ENCODE measurements around the gene GPC6. TPM values are rescaled to one million over a fixed set of nuclear protein-coding genes. Genes with fewer than 3 reads are reported as not detected.

Gene GPC6
- total and polyA plus RNA-seq, 2 donors (not counting 3 experiments of a cell fraction or from before 2014, with no cell fraction given), result 0.01 TPM; not detected in 1

DNA sequence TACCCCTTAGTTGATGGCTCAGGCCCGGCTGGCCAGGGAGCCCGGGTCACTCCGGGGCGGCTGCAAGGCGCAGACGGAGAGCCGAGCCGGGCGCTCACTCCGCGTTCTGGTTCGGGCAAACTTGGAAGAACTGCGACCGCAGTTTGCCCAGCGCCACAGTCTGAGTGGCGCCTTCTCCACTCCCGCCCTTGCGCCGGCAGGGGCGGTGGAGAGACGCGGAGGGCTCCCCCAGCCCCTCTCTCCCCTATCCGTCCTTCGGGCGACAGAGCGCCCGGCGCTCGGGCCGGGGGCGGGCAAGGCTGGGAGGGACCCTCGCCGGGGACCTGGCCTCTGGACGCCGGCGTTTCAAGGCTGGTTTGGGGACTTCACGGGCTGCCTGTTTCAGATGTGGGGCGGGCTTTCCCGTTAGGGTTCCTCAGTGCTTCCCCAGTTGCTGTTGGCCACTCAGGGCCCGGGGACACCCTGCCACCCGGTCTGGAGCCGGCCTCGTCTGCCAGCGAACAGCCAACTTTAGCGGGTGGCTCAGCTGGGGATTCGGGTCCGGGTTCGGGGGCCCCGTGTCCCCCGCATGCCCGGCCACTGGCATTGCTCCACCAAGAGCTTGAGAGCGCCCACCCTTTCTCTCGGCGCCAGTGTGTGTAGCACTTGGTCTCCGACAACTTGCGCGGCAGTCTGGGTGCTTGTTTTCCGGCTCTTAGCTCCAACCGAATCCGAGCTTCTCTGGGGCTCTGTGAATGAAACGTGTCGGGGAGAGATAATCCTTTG lies 1.5 kb downstream of the GPC6 start:
- BruUV-seq (replicated peaks), result no TSS peak
- no peak overlapping the region for H3K9ac ChIP-seq (replicated peaks; ENCODE audit: extremely low read depth, insufficient read depth, low read length)
- H4K20me1 ChIP-seq (replicated peaks; ENCODE audit: control insufficient read depth, extremely low read depth, insufficient read depth, low read length), result no peaks in the 10 kb centered on the region
- no peaks in the 10 kb centered on the region for H3K27me3 ChIP-seq (ENCODE audit: control insufficient read depth in 2 of 2, insufficient read depth in 2 of 2, low read length in 2 of 2)
- ChIA-PET CTCF (no interaction called here), POLR2A (no interaction called here)
- dilution Hi-C loops (cut with MboI; ENCODE audit: extremely low pct_ligation_motif_present, low sequenced_read_pairs) (no loop called here), intact Hi-C loops (cut with micrococcal nuclease) (no loop called here)
- DNase-seq (ENCODE audit: low read depth, low spot score), result no peak
- peaks cover 3% of the 10 kb centered on the region for H3K9me3 ChIP-seq (replicated peaks; ENCODE audit: control insufficient read depth, insufficient read depth, low read length)
- no peak for FAIRE-seq
- no peaks in the 10 kb centered on the region for H3K79me2 ChIP-seq (ENCODE audit: control insufficient read depth, insufficient read depth, low read length)
- no peak overlapping the region for H3K27ac ChIP-seq (ENCODE audit: insufficient read depth, low read depth, low read length)
- TF ChIP-seq POLR2AphosphoS5 (IDR thresholded peaks at IDR 0.05; ENCODE audit: insufficient read depth, low read depth, low read length) (no peak), JUN (IDR thresholded peaks at IDR 0.05; ENCODE audit: borderline replicate concordance, insufficient read depth, insufficient read length, low read depth) (no peak), FOS (IDR thresholded peaks at IDR 0.05; ENCODE audit: borderline replicate concordance, insufficient read depth, low read length) (no peak), MYC (IDR thresholded peaks at IDR 0.05; ENCODE audit: low read depth, low read length) (no peak), POLR2A (IDR thresholded peaks at IDR 0.05; ENCODE audit: low read depth, low read length) (no peak), EZH2 (IDR thresholded peaks at IDR 0.05; ENCODE audit: borderline replicate concordance, low read depth, low read length, severe bottlenecking) (no peak), GATA2 (IDR thresholded peaks at IDR 0.05; ENCODE audit: insufficient read depth, insufficient read length, low read depth, low read length) (no peak), CTCF (IDR thresholded peaks at IDR 0.05; ENCODE audit: extremely low read depth in 1 of 2, insufficient read depth in 1 of 2, low read depth in 1 of 2, low read length in 2 of 2) (no peak), MAX (IDR thresholded peaks at IDR 0.05; ENCODE audit: insufficient read depth, insufficient read length) (no peak)
- H3K4me2 ChIP-seq (ENCODE audit: insufficient read depth, low read length), result no peak overlapping the region
- no peaks in the 10 kb centered on the region for H3K4me1 ChIP-seq (ENCODE audit: control insufficient read depth, extremely low read depth, insufficient read depth, low read length)
- no peaks in the 10 kb centered on the region for H3K36me3 ChIP-seq (ENCODE audit: control insufficient read depth in 2 of 2, extremely low read depth in 1 of 2, insufficient read depth in 2 of 2, low read length in 2 of 2)
- H2AFZ ChIP-seq (ENCODE audit: low read depth, low read length), result no peak overlapping the region
- H3K4me3 ChIP-seq (replicated peaks in 1 of 3; ENCODE audit: insufficient read depth in 1 of 3, low read depth in 1 of 3, low read length in 3 of 3), result no peak overlapping the region
- no peaks in the 10 kb centered on the region for H3K9me1 ChIP-seq (replicated peaks; ENCODE audit: control insufficient read depth, extremely low read depth, insufficient read depth, low read length)

Data from endothelial cell of umbilical vein (primary cell).